HG02970 (cell line): ENCODE data around the gene SDK1.
"Not testable (repeated sequence)": the region's sequence is repeated elsewhere in the genome, so short reads cannot be mapped to it uniquely, and the experiment has no call there.

ENCODE experiments used
- ATAC-seq: cut with Tn5 transposase; IDR thresholded peaks from one replicate; pipeline ENCODE4 v1.9.1; 2021; ENCODE audit warnings: mild to moderate bottlenecking, moderate library complexity, moderate number of reproducible peaks; ENCODE audit not compliant: unreplicated experiment, low FRiP score

Gene SDK1

DNA sequence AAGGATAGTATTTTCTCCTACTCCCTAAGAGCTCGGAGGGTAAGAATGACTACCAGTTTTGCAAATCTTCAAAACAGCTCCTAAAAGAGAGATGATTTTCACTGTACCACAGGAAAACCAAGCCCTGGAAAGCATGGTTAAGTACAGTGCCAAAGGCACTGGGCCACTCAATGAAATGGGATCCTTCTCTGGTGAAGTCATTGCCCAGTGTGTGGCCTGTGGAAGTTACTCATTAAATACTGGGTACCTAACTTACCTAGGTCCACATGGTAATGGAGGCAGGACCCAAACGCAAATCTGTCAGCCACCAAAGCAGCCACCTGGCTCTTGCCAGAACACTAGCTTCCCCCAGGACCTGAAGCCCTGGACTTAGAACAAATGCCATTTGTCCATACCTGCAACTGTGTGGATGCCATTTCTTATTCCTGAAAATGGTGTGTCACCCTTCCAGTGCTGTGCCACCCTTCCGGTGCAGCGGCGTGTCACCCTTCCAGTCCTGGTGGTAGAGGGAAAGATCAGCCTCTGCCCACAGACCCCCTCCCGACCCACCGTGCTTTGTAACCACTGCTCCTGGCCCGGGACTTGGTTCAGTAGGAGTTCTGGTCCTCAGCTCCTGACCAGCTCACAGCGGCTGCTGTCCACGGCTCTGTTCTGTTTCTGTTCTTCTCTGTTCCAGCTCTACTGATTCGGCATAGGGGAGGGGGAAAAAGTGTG, 659.2 kb downstream of the SDK1 start:
- ATAC-seq = no peak

DNA sequence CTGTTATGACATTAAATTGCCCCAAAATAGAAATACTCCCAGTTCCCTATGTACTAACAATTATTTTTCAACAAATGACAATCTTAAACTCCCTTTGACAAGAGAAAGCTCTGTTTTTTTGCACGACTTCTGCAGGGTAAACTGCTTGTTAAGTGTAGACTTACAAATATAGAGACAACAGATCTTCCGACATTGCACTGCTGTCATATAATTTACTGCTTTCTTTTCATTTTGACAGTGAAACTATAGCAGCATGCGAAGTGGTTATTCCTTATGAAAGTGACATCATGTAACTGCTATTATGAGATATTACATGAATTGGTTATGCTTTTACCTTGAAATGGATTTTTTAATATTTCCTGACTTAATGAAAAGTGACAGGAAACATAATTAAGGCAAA, 659.9 kb downstream of the SDK1 start:
- no peak for ATAC-seq

DNA sequence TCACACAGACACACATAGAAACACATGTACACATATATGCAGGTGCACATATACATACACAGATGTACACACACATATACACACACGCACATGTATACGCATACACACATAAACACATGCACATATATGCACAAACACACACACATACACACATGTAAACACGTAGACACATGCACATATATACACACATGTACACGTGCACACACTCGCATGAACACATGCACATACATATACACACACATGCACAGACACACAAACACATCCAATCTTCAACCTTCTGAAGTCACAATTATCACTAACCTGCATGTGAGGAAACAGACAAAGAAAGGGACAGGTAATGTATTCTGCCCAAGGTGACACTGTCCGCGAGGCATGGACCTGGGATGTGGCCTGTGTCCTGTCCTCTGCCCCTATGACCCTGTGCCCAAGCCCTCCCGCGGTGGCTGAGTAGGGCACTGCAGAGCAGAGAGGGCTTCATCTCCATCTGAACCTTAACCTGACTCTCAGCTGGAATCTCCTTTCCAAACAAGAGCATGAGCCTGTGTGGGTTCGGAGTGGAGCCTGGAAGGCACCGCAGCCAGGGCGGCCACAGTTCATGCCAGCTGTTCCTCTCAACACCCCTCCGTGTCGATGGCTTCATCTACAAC, 660.9 kb downstream of the SDK1 start:
- no peak for ATAC-seq

DNA sequence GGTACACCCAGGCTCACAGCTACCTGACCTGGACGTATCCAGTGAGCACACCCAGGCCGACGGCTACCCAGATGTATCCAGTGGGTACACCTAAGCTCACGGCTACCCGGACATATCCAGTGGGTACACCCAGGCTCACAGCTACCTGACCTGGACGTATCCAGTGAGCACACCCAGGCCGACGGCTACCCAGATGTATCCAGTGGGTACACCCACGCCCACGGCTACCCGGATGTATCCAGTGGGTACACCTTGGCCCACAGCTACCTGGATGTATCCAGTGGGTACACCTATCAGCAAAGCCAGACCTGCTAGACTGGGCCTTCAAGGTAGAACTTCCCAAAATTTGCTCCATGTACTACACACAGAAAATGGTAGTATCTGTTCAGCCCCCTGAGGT, 662.7 kb downstream of the SDK1 start:
- not testable (repeated sequence) for ATAC-seq

DNA sequence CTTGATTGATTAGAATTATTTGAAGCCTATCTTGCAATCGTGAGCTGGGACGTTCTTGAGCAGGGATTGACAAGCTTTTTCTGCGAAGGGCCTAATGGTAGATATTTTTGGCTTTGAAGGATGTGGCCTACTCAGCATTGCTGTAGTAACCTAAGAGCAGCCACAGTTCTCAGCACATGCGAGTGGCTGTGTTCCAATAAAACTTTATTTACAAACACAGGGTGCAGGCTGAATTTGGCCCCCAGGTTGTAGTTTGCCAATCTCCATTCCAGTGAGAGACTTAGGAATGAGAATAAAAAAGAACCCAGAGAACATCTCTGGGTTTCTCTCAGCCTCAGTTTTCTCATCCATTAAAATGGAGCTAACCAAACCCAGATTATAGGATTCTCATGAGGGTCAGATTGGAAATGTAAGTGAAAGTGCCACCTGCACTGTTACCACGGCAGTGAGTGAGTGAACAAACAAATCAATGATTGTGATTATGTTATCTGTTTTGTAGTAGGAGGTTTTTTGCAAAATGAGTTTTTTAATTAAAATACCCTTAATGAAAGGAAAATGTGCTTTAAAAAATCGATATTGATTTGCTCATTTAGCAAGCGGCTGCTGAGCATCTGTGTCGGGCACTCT, 664.0 kb downstream of the SDK1 start:
- no peak for ATAC-seq

DNA sequence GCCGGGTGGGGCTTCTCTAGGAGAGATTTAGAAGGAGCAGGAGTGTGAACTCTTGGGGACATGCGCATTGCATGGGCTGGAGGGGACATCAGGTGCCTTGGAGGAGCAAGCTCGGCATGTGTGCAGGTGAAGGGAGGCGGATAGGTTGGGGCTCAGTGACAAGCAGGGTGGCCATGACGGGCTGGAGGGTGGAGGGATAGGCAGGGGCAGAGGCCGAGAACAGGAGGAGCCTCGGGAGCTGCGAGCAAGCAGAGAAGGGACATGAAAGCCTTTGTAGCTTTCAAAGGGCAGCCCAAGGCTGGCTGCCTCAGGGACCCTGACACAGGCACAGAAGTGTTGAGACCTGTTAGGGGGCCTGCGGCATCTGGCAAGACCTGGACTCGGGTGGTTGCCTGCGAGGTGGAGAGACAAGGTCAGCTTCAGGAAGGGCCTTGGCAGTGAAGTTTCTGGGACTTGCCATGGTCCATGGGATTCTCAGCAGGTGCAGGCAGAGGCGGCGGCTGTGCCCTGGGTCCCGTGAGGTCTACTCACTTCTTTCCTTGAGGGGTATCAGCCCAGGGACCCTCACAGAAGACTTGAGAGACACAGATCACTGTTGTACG, 664.8 kb downstream of the SDK1 start:
- ATAC-seq = no peak

DNA sequence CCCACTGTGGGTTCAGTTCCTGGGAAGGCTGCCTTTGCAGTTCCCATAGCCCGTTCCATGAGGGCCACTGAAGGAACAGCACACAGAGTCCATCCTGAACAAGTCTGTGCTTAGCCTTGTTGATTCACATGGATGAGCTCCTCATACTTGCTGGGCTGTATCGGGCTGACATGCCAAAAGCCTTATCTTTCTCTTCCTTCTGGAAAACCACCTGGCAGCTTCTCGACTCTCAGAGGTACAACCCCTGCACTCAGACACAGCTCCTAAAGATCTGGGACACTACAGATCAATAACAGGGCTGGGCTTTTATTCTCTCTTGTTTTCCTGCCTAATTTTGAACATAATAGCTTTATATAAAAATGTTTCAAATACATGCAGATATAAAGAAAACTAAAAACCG, 667.2 kb downstream of the SDK1 start:
- ATAC-seq = no peak

DNA sequence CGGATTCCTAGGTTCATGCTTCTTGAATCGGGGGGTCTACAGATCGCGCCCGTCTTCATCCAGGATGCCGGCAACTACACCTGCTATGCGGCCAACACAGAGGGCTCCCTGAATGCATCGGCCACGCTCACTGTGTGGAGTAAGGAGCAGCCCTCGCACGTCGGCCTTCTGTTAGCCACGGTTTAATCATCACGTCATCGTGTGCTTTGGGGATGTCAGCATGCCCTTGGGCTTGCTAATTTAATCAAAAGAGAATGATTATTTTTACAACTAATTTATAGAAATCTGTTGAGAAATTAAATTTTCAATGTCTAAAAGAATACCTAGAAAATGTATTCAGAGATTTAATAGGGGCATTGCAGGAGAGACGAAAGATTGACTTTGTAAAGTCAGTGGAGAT, 668.2 kb downstream of the SDK1 start:
- no peak for ATAC-seq

DNA sequence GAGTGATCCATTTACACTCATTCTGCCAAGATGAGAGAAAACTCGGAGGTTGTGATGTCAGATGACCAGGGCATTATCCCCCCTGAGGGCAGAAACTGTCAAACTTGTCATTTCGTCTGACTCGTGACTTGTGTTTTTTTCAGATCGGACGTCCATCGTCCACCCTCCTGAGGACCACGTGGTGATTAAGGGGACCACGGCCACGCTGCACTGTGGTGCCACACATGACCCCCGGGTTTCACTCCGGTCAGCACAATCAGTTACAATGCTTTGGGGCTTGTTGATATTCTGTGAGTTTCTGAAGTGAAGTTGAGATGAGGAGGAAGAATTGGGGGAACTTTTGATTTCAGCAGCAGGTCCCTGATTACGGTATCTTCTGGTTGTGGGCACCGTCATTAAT, 670.3 kb downstream of the SDK1 start:
- no peak for ATAC-seq

DNA sequence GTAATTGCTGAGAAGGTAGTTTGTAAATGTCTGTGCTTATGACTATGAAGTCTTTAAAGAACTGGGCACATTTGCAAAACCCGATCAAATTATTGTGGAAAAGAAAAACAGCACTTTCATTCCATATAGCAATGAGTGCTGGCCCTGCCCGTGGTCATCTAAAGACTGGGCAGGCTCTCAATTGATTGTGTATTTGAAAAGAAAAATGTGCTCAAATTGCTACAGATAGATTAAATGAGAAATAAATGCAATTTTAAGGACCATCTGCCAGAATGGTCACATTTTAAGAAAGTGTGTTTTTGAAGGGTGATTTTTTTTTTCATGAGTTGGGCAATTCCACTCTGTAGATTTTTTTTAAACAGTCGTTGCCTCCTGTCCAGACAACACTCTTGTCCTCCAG, 672.2 kb downstream of the SDK1 start:
- no peak for ATAC-seq

DNA sequence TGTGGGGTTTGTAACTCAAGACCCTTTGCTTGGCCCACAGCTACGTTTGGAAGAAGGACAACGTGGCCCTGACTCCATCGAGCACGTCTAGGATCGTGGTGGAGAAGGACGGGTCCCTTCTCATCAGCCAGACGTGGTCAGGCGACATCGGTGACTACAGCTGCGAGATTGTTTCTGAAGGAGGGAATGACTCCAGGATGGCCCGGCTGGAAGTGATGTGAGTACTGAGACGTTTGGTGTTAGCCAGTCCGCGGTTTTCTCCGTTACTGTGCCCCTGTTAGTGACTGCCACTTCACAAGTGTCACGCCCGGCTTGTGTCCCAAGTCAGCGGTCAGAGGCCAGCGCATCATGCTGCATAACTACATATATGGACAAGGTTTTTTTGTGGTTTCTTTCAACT, 673.3 kb downstream of the SDK1 start:
- no peak for ATAC-seq

DNA sequence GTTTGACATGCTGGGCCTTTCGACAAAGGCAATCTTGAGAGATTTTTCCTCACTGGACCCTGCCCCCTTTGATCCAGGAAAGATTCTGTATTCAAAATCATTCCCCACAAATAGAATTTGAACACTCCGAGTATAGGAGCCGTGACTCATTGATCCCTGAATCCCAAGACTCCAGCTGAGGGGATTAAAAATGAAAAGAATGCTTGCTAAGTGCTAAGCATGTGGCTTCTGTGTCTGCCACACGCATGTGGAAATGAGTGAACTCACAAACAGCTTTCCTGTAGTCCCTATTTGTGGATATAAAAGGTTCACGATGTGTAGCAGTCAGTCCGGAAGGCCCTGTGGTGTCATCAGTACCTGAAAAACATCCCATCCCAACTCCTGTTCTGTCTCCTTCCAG, 674.3 kb downstream of the SDK1 start:
- no peak for ATAC-seq

DNA sequence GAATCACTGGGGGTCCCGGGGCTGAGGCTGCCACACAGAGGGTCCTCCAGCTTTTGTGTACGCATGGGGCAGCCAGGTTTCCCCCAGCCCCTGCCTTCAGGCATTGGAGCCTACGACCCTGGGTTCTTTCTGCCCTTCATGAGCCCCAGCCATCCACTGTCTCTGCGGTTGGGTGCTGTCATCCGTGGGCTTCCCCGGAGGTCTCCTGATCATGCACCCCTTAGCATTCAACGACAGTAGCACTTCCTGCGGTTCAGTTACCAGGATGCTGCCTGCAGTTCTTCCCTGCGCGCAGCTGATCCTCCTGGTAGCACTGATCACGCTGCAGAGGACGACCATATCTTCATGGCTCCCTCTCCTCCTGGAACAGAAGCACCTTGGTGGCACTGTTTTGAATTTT, 676.3 kb downstream of the SDK1 start:
- ATAC-seq = no peak

DNA sequence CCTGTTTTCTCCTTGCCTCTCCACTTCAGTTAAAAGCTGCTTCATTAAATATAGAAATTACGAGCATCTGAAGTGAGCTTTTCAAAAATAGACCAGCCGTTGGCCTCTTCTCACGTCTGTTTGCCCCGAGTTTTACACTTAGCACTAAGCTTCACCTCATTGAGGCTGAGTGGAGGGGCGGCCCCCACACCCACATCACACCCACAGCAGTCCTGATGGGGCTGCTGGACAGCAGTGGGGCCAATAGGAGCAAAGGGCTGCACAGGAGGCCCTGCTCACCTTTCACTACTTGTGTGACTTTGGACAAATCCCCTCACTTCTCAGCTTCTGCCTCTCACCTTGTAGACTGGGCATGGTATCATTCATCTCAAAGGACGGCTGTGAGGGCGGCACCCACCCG, 677.8 kb downstream of the SDK1 start:
- no peak for ATAC-seq

DNA sequence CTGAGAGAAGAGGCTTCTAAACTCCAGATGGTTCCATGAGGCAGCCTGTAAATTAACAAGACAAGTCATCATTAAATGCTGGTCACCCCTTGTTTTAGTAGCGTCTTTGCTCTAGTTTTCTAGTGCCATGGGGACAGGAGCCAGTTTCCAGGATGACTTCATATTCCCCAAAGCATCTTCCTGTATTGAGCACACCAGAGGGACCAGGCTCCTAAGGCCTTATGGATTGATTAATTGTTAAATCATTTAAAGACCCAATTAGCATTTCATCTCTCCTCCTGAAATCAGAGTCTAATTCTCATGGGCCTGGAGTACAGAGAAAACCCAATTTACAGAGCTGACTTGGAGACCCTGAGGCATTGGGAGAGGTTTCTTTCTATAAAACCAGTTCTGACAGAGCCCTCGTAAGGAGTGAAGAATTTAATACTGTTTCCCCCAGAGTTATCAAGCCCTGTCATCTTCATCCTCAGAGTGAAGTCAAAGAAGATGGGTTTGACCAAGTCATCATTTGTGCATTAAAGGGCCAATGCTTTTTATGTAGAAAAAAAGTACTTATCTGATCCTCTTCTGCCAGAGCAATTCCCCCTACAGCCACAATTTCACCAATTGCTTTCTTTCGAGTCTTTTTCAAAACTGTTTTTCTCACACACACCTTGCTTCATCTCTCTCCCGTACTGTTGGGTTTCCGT, 678.7 kb downstream of the SDK1 start:
- ATAC-seq = no peak

DNA sequence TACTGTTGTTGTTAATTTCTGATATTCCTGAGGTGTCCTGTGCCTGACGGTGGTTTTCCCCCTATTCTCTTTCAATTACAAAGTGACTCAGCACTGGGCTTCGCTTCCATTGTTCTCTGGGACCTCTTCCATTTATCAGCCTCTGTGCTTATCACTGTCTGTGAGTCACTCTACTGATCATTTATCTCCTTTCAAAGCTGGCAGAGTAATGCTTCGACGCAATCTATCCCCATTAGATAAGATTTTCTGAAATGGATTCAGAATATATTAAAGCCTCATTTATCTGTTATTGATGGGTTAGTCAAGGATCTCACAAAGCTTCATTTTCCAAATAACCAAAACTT, 679.2 kb downstream of the SDK1 start:
- no peak for ATAC-seq

DNA sequence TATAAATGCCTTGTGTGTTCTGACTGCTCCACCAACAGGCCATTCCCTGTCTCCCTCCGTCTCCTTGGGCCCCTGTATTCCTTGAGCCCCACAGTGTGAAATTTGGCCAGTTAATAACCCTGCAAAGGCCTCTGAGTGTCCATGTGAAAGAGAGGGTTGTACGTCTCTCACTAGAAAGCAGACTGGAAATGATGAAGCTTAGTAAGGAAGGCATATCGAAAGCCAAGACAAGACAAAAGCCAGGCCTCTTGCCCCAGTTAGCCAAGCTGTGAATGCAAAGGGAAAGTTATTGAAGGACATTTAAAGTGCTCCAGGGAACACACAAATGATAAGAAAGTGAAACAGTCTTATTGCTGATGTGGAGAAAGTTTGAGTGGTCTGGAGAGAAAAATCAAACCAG, 680.2 kb downstream of the SDK1 start:
- no peak for ATAC-seq

DNA sequence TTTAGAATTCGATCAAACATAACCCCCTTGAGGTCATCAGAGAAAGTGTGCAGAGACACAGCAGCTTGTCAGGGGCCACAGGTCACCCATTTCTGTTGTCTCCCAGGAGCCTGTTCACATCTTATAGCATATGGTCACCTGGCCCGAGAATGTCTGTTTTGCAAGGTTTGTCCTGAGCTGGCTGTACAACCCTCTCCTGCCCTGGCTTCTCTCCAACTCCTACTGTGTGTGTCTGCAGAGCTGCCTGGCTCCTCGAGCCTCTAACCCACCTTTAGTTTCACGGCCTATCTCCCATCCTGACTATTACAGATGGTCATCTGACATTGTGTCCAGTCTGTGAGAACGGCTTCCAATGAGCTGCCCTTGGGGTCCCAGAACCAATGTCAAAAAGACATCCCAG, 683.4 kb downstream of the SDK1 start:
- ATAC-seq = no peak

DNA sequence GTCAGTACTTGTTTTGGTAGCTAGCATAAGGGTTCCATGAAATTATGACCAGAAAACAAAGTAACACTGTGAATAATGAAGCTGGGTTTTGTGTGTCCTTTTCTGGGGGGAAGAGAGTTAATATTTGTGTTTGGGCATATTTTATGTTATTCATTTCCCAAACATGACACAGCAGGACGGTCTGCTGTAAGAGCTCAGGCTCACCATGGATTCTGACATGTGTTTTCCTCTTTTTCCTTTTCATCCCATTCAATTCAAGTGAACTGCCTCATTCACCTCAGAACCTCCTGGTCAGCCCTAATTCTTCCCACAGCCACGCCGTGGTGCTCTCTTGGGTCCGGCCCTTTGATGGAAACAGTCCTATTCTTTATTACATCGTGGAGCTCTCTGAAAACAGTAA, 685.9 kb downstream of the SDK1 start:
- no peak for ATAC-seq

DNA sequence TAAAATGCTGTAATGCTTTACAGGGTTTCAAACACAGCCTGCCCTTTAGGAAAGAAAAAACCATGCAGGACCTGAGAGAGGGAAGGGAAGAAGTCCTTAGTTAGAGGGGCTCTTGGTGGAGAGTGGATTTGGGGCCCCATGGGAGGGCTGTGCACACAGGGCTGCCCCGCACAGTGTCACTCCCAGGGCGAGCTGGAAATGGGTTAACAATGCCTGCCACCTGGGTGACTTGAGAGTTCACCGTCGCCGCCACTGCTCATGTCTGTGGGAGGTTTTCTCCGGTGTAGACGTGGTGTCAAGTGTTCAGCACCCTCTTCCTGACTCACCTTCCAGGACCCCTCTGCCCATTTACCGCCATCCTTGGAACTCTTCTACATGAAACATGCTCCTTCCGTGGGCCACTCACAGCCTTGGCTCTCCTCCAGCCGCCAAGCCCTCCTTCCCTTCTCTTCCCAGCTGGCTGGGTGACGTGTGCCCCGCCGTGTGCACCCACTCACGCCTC, 686.4 kb downstream of the SDK1 start:
- ATAC-seq = no peak

DNA sequence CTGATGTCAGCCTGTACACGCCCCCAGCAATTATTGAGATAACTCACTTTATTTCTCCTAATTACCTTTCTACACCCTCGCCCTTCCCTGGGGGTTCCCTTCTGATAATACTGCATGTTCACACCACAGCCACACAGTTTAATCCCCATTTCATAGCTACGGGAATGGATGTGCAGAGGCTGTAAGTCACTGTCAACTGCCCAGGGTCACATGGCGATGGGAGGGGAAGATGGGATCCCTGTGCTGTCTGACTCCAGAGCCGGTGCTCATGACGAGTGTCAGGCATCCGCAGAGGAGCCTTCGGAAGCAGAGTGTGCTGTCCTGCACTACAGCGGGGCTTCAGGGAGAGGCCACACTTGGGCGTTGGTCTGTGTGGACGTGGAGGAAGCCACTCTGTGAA, 688.7 kb downstream of the SDK1 start:
- ATAC-seq = no peak
